WTC11 (cell line): ENCODE results near the gene SELENOS. TPM values are rescaled to one million over a fixed set of nuclear protein-coding genes. Genes with fewer than 3 reads are reported as not detected.
A peak's percentile ranks its signal among the peaks of the same experiment; 100 is the strongest.

Source experiments
- ATAC-seq: fragments of 200-7000 bp; cut with Tn5 transposase; 2 replicates; pipeline ENCODE4 v1.10.0; 2021; ENCODE audit warnings: mild to moderate bottlenecking, moderate library complexity
- CTCF ChIA-PET: fragments of 300-600 bp; sonication (Branson Sonifier 250); formaldehyde crosslinking; loops from one replicate; lab custom pipeline; 2021; ENCODE audit warnings: antibody characterized with exemption; lab: Charles Lee
- POLR2A ChIA-PET: fragments of 350-600 bp; sonication (Branson Sonifier 250); formaldehyde crosslinking; loops from one replicate; lab custom pipeline; 2021; ENCODE audit warnings: antibody characterized with exemption; lab: Charles Lee
- DNase-seq: peaks from one replicate; pipeline ENCODE4 v3.0.0; 2021; ENCODE audit warnings: low spot score
- H3K27ac Mint-ChIP-seq: 2 replicates; pipeline ENCODE4 v1.8.0; 2021; ENCODE audit warnings: mixed read lengths
- H3K27me3 Mint-ChIP-seq: 2 replicates; pipeline ENCODE4 v1.8.0; 2021; ENCODE audit warnings: low read depth, mild to moderate bottlenecking, moderate library complexity, mixed read lengths
- H3K36me3 Mint-ChIP-seq: 2 replicates; pipeline ENCODE4 v1.8.0; 2021; ENCODE audit warnings: mixed read lengths
- H3K4me1 Mint-ChIP-seq: 2 replicates; pipeline ENCODE4 v1.8.0; 2022; ENCODE audit warnings: mixed read lengths
- H3K4me3 Mint-ChIP-seq: 2 replicates; pipeline ENCODE4 v1.8.0; 2021; ENCODE audit warnings: mild to moderate bottlenecking, moderate library complexity, mixed read lengths
- H3K9me3 Mint-ChIP-seq: 2 replicates; pipeline ENCODE4 v1.8.0; 2021; ENCODE audit warnings: mixed read lengths
- ESRRA ChIP-seq: sonication (generic); formaldehyde crosslinking; IDR thresholded peaks from 2 replicates; pipeline ENCODE4 v1.8.1; 2022; ENCODE audit warnings: mild to moderate bottlenecking, missing genetic modification reagents, borderline replicate concordance
- FOXK1 ChIP-seq: sonication (generic); formaldehyde crosslinking; IDR thresholded peaks from 2 replicates; pipeline ENCODE4 v1.8.0; 2022; ENCODE audit warnings: mild to moderate bottlenecking, moderate library complexity, missing genetic modification reagents
- GRHL2 ChIP-seq: fragments of 250-450 bp; sonication (Bioruptor Pico); IDR thresholded peaks from 2 replicates; pipeline ENCODE4 v1.8.0; 2022; ENCODE audit warnings: mild to moderate bottlenecking, moderate library complexity; ENCODE audit not compliant: insufficient replicate concordance, severe bottlenecking
- GTF2I ChIP-seq: fragments of 250-450 bp; sonication (Bioruptor Pico); conservative IDR thresholded peaks from 2 replicates; pipeline ENCODE4 v1.4.0; 2021; ENCODE audit warnings: mild to moderate bottlenecking
- HMGA2 ChIP-seq: fragments of 250-450 bp; sonication (Bioruptor Pico); IDR thresholded peaks from 2 replicates; pipeline ENCODE4 v1.4.0; 2021; ENCODE audit warnings: mild to moderate bottlenecking, moderate library complexity
- IRF2 ChIP-seq: sonication (generic); formaldehyde crosslinking; IDR thresholded peaks from 2 replicates; pipeline ENCODE4 v1.8.0; 2022; ENCODE audit warnings: low read depth, missing genetic modification reagents, borderline replicate concordance
- JUN ChIP-seq: sonication (generic); formaldehyde crosslinking; IDR thresholded peaks from 2 replicates; pipeline ENCODE4 v1.8.0; 2023; ENCODE audit warnings: mild to moderate bottlenecking, missing genetic modification reagents
- MYBL2 ChIP-seq: sonication (generic); formaldehyde crosslinking; IDR thresholded peaks from 2 replicates; pipeline ENCODE4 v1.8.1; 2023; ENCODE audit warnings: mild to moderate bottlenecking, moderate library complexity, missing genetic modification reagents
- NFYB ChIP-seq: sonication (generic); formaldehyde crosslinking; conservative IDR thresholded peaks from 2 replicates; pipeline ENCODE4 v1.8.0; 2022; ENCODE audit warnings: low read depth, missing genetic modification reagents
- NR3C1 ChIP-seq: sonication (generic); formaldehyde crosslinking; conservative IDR thresholded peaks from 2 replicates; pipeline ENCODE4 v1.8.1; 2023; ENCODE audit warnings: low read depth, mild to moderate bottlenecking, missing genetic modification reagents
- OVOL2 ChIP-seq: fragments of 250-450 bp; sonication (Bioruptor Pico); IDR thresholded peaks from 2 replicates; pipeline ENCODE4 v1.9.0; 2021; ENCODE audit warnings: mild to moderate bottlenecking, borderline replicate concordance
- RORB ChIP-seq: fragments of 250-450 bp; sonication (Bioruptor Pico); IDR thresholded peaks from 2 replicates; pipeline ENCODE4 v1.9.0; 2021; ENCODE audit warnings: mild to moderate bottlenecking
- SOX15 ChIP-seq: fragments of 250-450 bp; sonication (Bioruptor Pico); IDR thresholded peaks from 2 replicates; pipeline ENCODE4 v1.9.0; 2021; ENCODE audit warnings: mild to moderate bottlenecking
- ZNF121 ChIP-seq: sonication (generic); formaldehyde crosslinking; IDR thresholded peaks from 2 replicates; pipeline ENCODE4 v1.8.0; 2023; ENCODE audit warnings: missing genetic modification reagents
- ZNF232 ChIP-seq: sonication (generic); formaldehyde crosslinking; IDR thresholded peaks from 2 replicates; pipeline ENCODE4 v1.8.0; 2022; ENCODE audit warnings: mild to moderate bottlenecking, missing genetic modification reagents
- ZNF396 ChIP-seq: fragments of 250-450 bp; sonication (Bioruptor Pico); IDR thresholded peaks from 2 replicates; pipeline ENCODE4 v1.8.0; 2021; ENCODE audit warnings: mild to moderate bottlenecking, moderate library complexity, borderline replicate concordance
- ZNF423 ChIP-seq: fragments of 250-450 bp; sonication (Bioruptor Pico); IDR thresholded peaks from 2 replicates; pipeline ENCODE4 v2.1.2; 2022; ENCODE audit warnings: mild to moderate bottlenecking, moderate library complexity
- total RNA-seq: library from RNA; stranded (reverse); gene quantifications from 3 replicates; pipeline ENCODE4 v1.2.3, GENCODE V29; 2021
- TF ChIP-seq, protein P1 (sequence below): sonication (generic); formaldehyde crosslinking; IDR thresholded peaks from 2 replicates; pipeline ENCODE4 v1.8.1; 2022; ENCODE audit warnings: low read depth, missing genetic modification reagents, borderline replicate concordance
- TF ChIP-seq, protein P2 (sequence below): sonication (generic); formaldehyde crosslinking; conservative IDR thresholded peaks from 2 replicates; pipeline ENCODE4 v1.8.1; 2022; ENCODE audit warnings: mild to moderate bottlenecking, missing genetic modification reagents
- TF ChIP-seq, protein P3 (sequence below): sonication (generic); formaldehyde crosslinking; IDR thresholded peaks from 2 replicates; pipeline ENCODE4 v1.8.0; 2022; ENCODE audit warnings: mild to moderate bottlenecking, missing genetic modification reagents
- TF ChIP-seq, protein P4 (sequence below): fragments of 200-600 bp; IDR thresholded peaks from 2 replicates; pipeline ENCODE4 v1.8.0; 2022; ENCODE audit warnings: antibody characterized with exemption
- TF ChIP-seq, protein P5 (sequence below): sonication (generic); formaldehyde crosslinking; IDR thresholded peaks from 2 replicates; pipeline ENCODE4 v1.8.0; 2022; ENCODE audit warnings: mild to moderate bottlenecking, missing genetic modification reagents
- TF ChIP-seq, protein P6 (sequence below): fragments of 250-450 bp; sonication (Bioruptor Pico); IDR thresholded peaks from 2 replicates; pipeline ENCODE4 v1.9.0; 2021; ENCODE audit warnings: mild to moderate bottlenecking, borderline replicate concordance

Gene SELENOS
- total RNA-seq, 1 experiment from 2014 or later, result 43.8 TPM

DNA sequence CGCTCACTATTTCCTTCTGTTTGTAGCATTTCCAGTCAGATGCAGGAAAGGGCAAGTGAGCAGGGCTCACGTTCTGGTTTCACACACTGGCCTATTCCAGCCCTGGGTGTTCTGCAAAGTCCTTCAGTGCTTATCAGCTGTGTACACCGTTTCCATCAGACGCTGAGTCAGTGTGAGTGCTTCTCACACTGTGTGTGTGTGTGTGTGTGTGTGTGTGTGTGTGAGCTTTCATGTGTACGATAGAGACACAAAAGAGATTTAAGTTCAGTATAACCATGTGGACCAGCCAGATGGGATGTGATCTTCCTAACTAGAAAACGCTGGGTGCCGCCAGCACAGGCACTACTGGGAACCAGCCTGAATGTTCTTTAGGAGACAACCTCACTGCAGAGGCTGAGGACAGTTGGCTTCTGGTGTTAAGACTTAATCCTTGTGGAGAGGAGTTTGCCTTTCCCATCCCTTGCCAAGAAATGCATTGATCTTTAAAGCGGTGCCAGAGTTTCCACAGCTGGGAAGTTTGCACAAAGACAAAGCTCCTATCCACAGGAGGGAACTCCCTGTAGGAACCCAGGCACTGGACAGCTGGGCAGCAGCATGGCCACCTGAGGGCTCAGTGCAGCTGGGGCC is 21.6 kb downstream of the SELENOS start:
- no peak for DNase-seq
- Mint-ChIP-seq H3K4me1 (peaks cover 49% of the 10 kb centered on the region), H3K27me3 (no peaks in the 10 kb centered on the region)
- TF ChIP-seq, protein P1, sequence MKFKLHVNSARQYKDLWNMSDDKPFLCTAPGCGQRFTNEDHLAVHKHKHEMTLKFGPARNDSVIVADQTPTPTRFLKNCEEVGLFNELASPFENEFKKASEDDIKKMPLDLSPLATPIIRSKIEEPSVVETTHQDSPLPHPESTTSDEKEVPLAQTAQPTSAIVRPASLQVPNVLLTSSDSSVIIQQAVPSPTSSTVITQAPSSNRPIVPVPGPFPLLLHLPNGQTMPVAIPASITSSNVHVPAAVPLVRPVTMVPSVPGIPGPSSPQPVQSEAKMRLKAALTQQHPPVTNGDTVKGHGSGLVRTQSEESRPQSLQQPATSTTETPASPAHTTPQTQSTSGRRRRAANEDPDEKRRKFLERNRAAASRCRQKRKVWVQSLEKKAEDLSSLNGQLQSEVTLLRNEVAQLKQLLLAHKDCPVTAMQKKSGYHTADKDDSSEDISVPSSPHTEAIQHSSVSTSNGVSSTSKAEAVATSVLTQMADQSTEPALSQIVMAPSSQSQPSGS, result no peak
- TF ChIP-seq ZNF423 (CRISPR knock-in tag) (0 out of 2 replicates have a peak, but pooled peaks have one; percentile 27), NR3C1 (no peak)
- TF ChIP-seq, protein P2, sequence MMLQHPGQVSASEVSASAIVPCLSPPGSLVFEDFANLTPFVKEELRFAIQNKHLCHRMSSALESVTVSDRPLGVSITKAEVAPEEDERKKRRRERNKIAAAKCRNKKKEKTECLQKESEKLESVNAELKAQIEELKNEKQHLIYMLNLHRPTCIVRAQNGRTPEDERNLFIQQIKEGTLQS (CRISPR knock-in tag), result no peak
- TF ChIP-seq, all 79 proteins: peak for 1
- ATAC-seq, result no peak
- no peak overlapping the region for H3K27ac Mint-ChIP-seq
- ChIA-PET POLR2A (interaction anchor here (0.8 kb wide), 1 partner anchor 235 kb away, joined by 3 read pairs; no protein-coding TSS in a partner anchor), CTCF (interaction anchor here (0.9 to 8.1 kb wide), 11 partner anchors 11 to 245 kb away, joined by 3 to 128 read pairs (median 7); no protein-coding TSS in a partner anchor)
- H3K4me3 Mint-ChIP-seq, result no peak overlapping the region
- H3K9me3 Mint-ChIP-seq, result no peaks in the 10 kb centered on the region
- H3K36me3 Mint-ChIP-seq, result no peaks in the 10 kb centered on the region

DNA sequence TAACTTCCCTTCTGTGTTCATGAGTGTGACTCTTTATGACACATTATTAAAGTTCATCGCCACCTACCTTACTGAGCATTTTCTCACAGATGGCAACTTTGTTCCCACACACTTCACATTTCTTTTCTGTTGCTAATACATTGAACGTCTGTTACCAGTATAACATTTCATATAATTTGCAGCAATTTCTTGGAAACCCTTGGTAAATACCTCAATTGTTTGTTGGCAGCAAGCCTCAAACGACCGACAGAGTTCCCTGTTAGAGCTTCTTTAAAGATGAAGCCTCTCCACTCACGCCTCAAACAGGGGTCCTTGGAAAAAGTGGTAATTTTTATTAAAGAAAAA is 22.3 kb downstream of the SELENOS start:
- DNase-seq, result no peak
- Mint-ChIP-seq H3K4me3 (no peak overlapping the region), H3K36me3 (no peaks in the 10 kb centered on the region), H3K27ac (no peak overlapping the region), H3K27me3 (no peaks in the 10 kb centered on the region), H3K9me3 (no peaks in the 10 kb centered on the region), H3K4me1 (peaks cover 53% of the 10 kb centered on the region)
- ATAC-seq, result no peak
- ChIA-PET CTCF (interaction anchor here (0.6 to 8.1 kb wide), 7 partner anchors 11 to 340 kb away, joined by 3 to 128 read pairs (median 3); no protein-coding TSS in a partner anchor), POLR2A (no interaction called here)
- TF ChIP-seq HMGA2 (CRISPR knock-in tag) (no peak), JUN (CRISPR knock-in tag) (no peak), OVOL2 (no peak), ZNF396 (CRISPR knock-in tag) (no peak), SOX15 (CRISPR knock-in tag) (no peak), MYBL2 (CRISPR knock-in tag) (no peak), RORB (no peak), IRF2 (CRISPR knock-in tag) (no peak), GTF2I (CRISPR knock-in tag) (no peak), NFYB (CRISPR knock-in tag) (no peak), ZNF232 (CRISPR knock-in tag) (no peak), ZNF423 (CRISPR knock-in tag) (no peak), ESRRA (no peak), GRHL2 (CRISPR knock-in tag) (no peak), FOXK1 (no peak), ZNF121 (CRISPR knock-in tag) (no peak)
- TF ChIP-seq, protein P3, sequence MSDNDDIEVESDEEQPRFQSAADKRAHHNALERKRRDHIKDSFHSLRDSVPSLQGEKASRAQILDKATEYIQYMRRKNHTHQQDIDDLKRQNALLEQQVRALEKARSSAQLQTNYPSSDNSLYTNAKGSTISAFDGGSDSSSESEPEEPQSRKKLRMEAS (CRISPR knock-in tag), result no peak
- TF ChIP-seq, protein P4, sequence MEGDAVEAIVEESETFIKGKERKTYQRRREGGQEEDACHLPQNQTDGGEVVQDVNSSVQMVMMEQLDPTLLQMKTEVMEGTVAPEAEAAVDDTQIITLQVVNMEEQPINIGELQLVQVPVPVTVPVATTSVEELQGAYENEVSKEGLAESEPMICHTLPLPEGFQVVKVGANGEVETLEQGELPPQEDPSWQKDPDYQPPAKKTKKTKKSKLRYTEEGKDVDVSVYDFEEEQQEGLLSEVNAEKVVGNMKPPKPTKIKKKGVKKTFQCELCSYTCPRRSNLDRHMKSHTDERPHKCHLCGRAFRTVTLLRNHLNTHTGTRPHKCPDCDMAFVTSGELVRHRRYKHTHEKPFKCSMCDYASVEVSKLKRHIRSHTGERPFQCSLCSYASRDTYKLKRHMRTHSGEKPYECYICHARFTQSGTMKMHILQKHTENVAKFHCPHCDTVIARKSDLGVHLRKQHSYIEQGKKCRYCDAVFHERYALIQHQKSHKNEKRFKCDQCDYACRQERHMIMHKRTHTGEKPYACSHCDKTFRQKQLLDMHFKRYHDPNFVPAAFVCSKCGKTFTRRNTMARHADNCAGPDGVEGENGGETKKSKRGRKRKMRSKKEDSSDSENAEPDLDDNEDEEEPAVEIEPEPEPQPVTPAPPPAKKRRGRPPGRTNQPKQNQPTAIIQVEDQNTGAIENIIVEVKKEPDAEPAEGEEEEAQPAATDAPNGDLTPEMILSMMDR, result no peak
- TF ChIP-seq, protein P5, sequence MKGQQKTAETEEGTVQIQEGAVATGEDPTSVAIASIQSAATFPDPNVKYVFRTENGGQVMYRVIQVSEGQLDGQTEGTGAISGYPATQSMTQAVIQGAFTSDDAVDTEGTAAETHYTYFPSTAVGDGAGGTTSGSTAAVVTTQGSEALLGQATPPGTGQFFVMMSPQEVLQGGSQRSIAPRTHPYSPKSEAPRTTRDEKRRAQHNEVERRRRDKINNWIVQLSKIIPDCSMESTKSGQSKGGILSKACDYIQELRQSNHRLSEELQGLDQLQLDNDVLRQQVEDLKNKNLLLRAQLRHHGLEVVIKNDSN (CRISPR knock-in tag), result no peak
- TF ChIP-seq, protein P6, sequence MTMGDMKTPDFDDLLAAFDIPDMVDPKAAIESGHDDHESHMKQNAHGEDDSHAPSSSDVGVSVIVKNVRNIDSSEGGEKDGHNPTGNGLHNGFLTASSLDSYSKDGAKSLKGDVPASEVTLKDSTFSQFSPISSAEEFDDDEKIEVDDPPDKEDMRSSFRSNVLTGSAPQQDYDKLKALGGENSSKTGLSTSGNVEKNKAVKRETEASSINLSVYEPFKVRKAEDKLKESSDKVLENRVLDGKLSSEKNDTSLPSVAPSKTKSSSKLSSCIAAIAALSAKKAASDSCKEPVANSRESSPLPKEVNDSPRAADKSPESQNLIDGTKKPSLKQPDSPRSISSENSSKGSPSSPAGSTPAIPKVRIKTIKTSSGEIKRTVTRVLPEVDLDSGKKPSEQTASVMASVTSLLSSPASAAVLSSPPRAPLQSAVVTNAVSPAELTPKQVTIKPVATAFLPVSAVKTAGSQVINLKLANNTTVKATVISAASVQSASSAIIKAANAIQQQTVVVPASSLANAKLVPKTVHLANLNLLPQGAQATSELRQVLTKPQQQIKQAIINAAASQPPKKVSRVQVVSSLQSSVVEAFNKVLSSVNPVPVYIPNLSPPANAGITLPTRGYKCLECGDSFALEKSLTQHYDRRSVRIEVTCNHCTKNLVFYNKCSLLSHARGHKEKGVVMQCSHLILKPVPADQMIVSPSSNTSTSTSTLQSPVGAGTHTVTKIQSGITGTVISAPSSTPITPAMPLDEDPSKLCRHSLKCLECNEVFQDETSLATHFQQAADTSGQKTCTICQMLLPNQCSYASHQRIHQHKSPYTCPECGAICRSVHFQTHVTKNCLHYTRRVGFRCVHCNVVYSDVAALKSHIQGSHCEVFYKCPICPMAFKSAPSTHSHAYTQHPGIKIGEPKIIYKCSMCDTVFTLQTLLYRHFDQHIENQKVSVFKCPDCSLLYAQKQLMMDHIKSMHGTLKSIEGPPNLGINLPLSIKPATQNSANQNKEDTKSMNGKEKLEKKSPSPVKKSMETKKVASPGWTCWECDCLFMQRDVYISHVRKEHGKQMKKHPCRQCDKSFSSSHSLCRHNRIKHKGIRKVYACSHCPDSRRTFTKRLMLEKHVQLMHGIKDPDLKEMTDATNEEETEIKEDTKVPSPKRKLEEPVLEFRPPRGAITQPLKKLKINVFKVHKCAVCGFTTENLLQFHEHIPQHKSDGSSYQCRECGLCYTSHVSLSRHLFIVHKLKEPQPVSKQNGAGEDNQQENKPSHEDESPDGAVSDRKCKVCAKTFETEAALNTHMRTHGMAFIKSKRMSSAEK (CRISPR knock-in tag), result no peak
